ENCODE measurements around the gene IRX2.

Gene IRX2

GRCh38 chr5:2755681-2756171 is 4.2 kb upstream of the IRX2 start:
- DNase-seq = no peak

- no peak for DNase-seq
These were observed 3.7 kb upstream of the IRX2 start for GRCh38 chr5:2755076-2755680.

GRCh38 chr5:2754581-2755075 is 3.2 kb upstream of the IRX2 start:
- DNase-seq = no peak

- DNase-seq = no peak
These were observed 2.3 kb upstream of the IRX2 start for GRCh38 chr5:2753452-2754420.

- DNase-seq = no peak
These were observed 1.5 kb upstream of the IRX2 start for GRCh38 chr5:2752821-2753439.

- DNase-seq = no peak
These were observed 763 bp upstream of the IRX2 start for GRCh38 chr5:2752059-2752820.

- DNase-seq = no peak
These were observed 566 bp downstream of the IRX2 start for GRCh38 chr5:2750758-2751464.

GRCh38 chr5:2750026-2750757 is 1.3 kb downstream of the IRX2 start:
- no peak for DNase-seq

- DNase-seq = no peak
These were observed 1.9 kb downstream of the IRX2 start for GRCh38 chr5:2749514-2750025.

- DNase-seq = no peak
These were observed 2.5 kb downstream of the IRX2 start for GRCh38 chr5:2748861-2749513.

- no peak for DNase-seq
These were observed 3.2 kb downstream of the IRX2 start for GRCh38 chr5:2748179-2748860.

GRCh38 chr5:2747363-2748162 is 3.9 kb downstream of the IRX2 start:
- DNase-seq = no peak

GRCh38 chr5:2746561-2747032 is 4.9 kb downstream of the IRX2 start:
- DNase-seq = no peak

GRCh38 chr5:2744485-2744884 is 7.0 kb downstream of the IRX2 start:
- DNase-seq = no peak

- DNase-seq = no peak
These were observed 8.4 kb downstream of the IRX2 start for GRCh38 chr5:2742921-2743679.

GRCh38 chr5:2741956-2742355 is 9.5 kb downstream of the IRX2 start:
- no peak for DNase-seq

GRCh38 chr5:2740876-2741555 is 10.5 kb downstream of the IRX2 start:
- DNase-seq = no peak

All from activated CD4-positive, alpha-beta T cell treated with anti-CD3 and anti-CD28 coated beads for 4 hours (primary cell).